ENCODE data around the gene CRYBB3. TPM values are rescaled to one million over a fixed set of nuclear protein-coding genes. Genes with fewer than 3 reads are reported as not detected.

The CRYBB3 gene
- polyA plus RNA-seq, 1 donor (not counting 4 experiments of a cell fraction or from before 2014, with no cell fraction given), result not detected

GRCh38 chr22:25167834-25168601, 31.6 kb upstream of the CRYBB3 start:
- peaks cover 6% of the 10 kb centered on the region for H4K20me1 ChIP-seq (ENCODE audit: control insufficient read depth, extremely low read depth, insufficient read depth, low read length)
- no peak overlapping the region for H3K27ac ChIP-seq (ENCODE audit: control insufficient read depth, insufficient read depth, low read length)
- FAIRE-seq (no peak), DNase-seq (ENCODE audit: low read depth, low spot score) (no peak)
- H3K9ac ChIP-seq (ENCODE audit: control insufficient read depth, extremely low read depth, insufficient read depth, low read length), result no peak overlapping the region
- H3K4me1 ChIP-seq (ENCODE audit: control insufficient read depth, extremely low read depth, insufficient read depth, low read length), result peaks cover 38% of the 10 kb centered on the region
- H3K4me3 ChIP-seq (ENCODE audit: control insufficient read depth in 2 of 3, extremely low read depth in 1 of 3, insufficient read depth in 2 of 3, low read depth in 1 of 3, low read length in 3 of 3), result no peak overlapping the region
- no peaks in the 10 kb centered on the region for H3K27me3 ChIP-seq (ENCODE audit: control insufficient read depth, extremely low read depth, insufficient read depth, low read length)
- H3K4me2 ChIP-seq (ENCODE audit: control insufficient read depth, extremely low read depth, insufficient read depth, low read depth, low read length), result no peak overlapping the region
- H2AFZ ChIP-seq (ENCODE audit: control insufficient read depth, low read length), result no peak overlapping the region
- no peaks in the 10 kb centered on the region for H3K9me1 ChIP-seq (ENCODE audit: control insufficient read depth, extremely low read depth, insufficient read depth, low read length)
- dilution Hi-C loops (cut with MboI; ENCODE audit: extremely low pct_ligation_motif_present, low sequenced_read_pairs), result no loop called here
- no peaks in the 10 kb centered on the region for H3K9me3 ChIP-seq (ENCODE audit: control insufficient read depth, low read depth, low read length)
- H3K79me2 ChIP-seq (ENCODE audit: control insufficient read depth, insufficient read depth, low read length), result no peaks in the 10 kb centered on the region
- TF ChIP-seq EZH2 (IDR thresholded peaks at IDR 0.05; ENCODE audit: low read length), result no peak
- peaks cover 1 to 4% of the 10 kb centered on the region in 2 experiments for H3K36me3 ChIP-seq (ENCODE audit: control insufficient read depth in 2 of 2, extremely low read depth in 1 of 2, insufficient read depth in 2 of 2, low read length in 2 of 2)

GRCh38 chr22:25169278-25170031, 30.2 kb upstream of the CRYBB3 start:
- H3K27me3 ChIP-seq (ENCODE audit: control insufficient read depth, extremely low read depth, insufficient read depth, low read length), result no peaks in the 10 kb centered on the region
- peaks cover 25% of the 10 kb centered on the region for H3K4me1 ChIP-seq (ENCODE audit: control insufficient read depth, extremely low read depth, insufficient read depth, low read length)
- DNase-seq (ENCODE audit: low read depth, low spot score), result no peak
- no peak overlapping the region for H3K4me3 ChIP-seq (ENCODE audit: control insufficient read depth in 2 of 3, extremely low read depth in 1 of 3, insufficient read depth in 2 of 3, low read depth in 1 of 3, low read length in 3 of 3)
- TF ChIP-seq CTCF (optimal IDR thresholded peaks at IDR 0.05 in 1 of 3, IDR thresholded peaks at IDR 0.05 in 1 of 3, conservative IDR thresholded peaks at IDR 0.05 in 1 of 3; ENCODE audit: extremely low read depth in 1 of 3, insufficient read depth in 2 of 3, low read length in 3 of 3), result no peak
- no peak for TF ChIP-seq EZH2 (IDR thresholded peaks at IDR 0.05; ENCODE audit: low read length)
- no peak overlapping the region for H3K27ac ChIP-seq (ENCODE audit: control insufficient read depth, insufficient read depth, low read length)
- H3K36me3 ChIP-seq (ENCODE audit: control insufficient read depth in 2 of 2, extremely low read depth in 1 of 2, insufficient read depth in 2 of 2, low read length in 2 of 2), result peaks cover 6% of the 10 kb centered on the region in 2 experiments
- H3K4me2 ChIP-seq (ENCODE audit: control insufficient read depth, extremely low read depth, insufficient read depth, low read depth, low read length), result no peak overlapping the region
- H3K9ac ChIP-seq (ENCODE audit: control insufficient read depth, extremely low read depth, insufficient read depth, low read length), result no peak overlapping the region
- no peak for FAIRE-seq
- H3K9me3 ChIP-seq (ENCODE audit: control insufficient read depth, low read depth, low read length), result no peaks in the 10 kb centered on the region
- no peaks in the 10 kb centered on the region for H4K20me1 ChIP-seq (ENCODE audit: control insufficient read depth, extremely low read depth, insufficient read depth, low read length)
- no peaks in the 10 kb centered on the region for H3K9me1 ChIP-seq (ENCODE audit: control insufficient read depth, extremely low read depth, insufficient read depth, low read length)
- no peaks in the 10 kb centered on the region for H3K79me2 ChIP-seq (ENCODE audit: control insufficient read depth, insufficient read depth, low read length)
- dilution Hi-C loops (cut with MboI; ENCODE audit: extremely low pct_ligation_motif_present, low sequenced_read_pairs), result no loop called here
- no peak overlapping the region for H2AFZ ChIP-seq (ENCODE audit: control insufficient read depth, low read length)
